ENCODE data around the gene VTCN1.
"Not testable (repeated sequence)": the region's sequence is repeated elsewhere in the genome, so short reads cannot be mapped to it uniquely, and the experiment has no call there.

VTCN1 gene

DNA sequence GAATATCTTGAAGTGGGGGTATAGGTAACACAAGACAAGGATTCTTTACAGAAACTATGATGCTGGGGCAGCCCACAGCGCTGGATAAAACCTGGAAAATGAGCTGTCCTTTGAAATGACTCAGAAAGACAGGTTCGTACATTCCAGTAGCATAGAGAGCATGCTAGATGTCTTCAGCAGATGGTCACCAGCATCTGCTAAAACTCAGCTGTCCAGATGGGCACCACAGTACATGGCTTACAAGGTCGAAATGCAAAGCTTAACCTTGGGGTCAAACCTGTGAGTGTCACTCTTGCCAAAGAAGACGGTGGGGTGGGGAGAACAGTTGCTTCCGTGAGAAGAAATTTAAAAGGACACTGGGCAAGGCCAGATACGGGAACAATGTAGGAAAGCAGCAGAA, 47.9 kb downstream of the VTCN1 start:
- DNase-seq = no peak

DNA sequence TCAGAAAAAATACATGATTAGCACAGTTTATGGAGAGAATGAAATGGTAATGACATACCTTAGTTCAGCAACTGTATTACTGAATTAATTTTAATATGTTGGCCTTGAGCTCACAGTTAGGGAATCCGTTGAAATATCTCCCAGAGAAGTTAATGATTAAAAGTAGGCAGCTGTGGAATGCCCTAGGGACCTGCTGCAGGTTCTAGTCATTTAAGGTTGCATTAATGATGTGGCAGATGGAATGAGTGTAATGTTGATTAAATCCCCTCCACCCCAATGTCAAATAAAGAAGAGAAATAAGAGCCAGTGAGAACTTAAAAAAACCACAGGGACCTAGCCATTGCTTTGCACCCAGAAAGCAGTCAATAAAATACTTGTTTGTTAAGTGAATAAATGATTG, 48.8 kb downstream of the VTCN1 start:
- DNase-seq = no peak

- not testable (repeated sequence) for DNase-seq
Observed at GRCh38 chr1:117151305-117151704, 59.4 kb downstream of the VTCN1 start.

GRCh38 chr1:117150316-117150715, 60.4 kb downstream of the VTCN1 start:
- no peak for DNase-seq

DNA sequence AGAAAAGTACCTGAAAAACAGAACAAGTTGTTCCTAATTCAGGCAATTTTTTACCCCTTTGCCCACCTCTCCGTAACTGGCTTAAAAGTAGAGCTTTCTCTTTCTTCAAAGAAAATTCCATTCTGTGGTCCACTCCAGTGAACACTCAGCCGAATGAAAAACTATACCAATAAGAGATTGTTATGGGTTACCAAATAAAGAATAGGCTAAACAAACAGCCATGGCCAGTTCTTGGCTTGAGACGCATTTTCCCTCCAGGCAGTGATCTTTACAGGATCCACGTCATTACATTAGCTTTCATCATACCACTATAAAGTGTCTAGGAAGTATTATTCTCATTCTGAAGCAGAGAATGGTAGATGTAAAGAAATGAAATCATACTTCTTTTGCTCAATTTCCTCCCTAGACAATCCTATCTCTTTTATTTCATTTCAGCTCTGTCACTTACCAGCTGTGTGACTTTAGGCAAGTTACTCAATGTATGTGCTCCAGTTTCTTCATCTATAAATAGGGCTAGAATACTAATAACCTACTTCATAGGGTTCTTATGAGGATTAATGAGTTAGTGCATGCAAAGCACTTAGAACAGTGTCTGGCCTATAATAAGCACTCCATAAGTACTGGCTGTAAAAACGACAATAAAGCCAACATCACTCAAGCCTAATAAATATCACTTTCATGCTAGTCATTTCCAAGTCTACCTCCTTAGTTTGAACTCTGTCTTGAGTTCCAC, 62.7 kb downstream of the VTCN1 start:
- no peak for DNase-seq

DNA sequence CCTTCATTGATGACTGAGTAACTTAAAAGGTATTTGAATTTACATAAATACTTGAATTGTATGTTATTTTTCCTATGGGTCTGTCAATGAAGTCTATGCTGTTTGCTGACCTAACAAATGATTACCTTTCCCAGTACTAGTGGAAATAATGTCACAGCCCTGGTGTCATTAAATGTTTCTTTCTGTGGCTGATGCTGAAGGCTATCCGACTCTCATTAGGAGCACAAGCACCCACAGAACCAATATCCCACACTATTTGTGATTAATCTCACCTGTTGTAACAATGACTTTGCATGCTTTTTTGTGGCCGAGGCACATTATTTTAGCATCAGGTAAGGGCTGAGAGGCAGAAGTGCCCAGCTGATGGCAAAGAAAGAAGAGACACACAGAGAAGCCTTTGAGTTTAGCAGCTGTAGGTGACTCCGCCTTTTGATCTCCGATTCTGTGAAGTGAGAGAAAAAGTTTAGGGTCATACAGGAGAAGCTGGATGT, 63.3 kb downstream of the VTCN1 start:
- DNase-seq = no peak

- no peak for DNase-seq
Observed at GRCh38 chr1:117146575-117147340, 64.0 kb downstream of the VTCN1 start.

- DNase-seq = no peak
Observed at GRCh38 chr1:117146072-117146471, 64.7 kb downstream of the VTCN1 start.

GRCh38 chr1:117143871-117144270, 66.9 kb downstream of the VTCN1 start:
- DNase-seq = no peak

DNA sequence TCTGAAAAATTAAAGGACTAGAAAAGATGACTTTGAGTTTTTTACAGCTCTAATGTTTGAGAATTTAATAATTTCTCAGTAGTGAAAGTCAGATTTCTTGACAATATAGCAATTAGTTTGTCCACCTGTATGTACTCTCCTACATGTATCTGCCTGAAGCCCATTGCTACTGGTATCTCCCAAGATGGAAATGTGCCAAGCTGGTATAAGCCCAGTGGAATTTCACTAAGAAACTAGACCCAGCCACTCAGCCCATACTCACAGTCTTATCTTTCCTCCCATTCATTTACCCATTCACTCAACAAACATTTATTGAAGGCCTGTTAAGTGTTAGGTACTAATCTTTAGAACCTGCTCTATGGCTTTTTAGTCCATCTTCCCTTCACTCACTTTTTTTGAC, 67.6 kb downstream of the VTCN1 start:
- no peak for DNase-seq

DNA sequence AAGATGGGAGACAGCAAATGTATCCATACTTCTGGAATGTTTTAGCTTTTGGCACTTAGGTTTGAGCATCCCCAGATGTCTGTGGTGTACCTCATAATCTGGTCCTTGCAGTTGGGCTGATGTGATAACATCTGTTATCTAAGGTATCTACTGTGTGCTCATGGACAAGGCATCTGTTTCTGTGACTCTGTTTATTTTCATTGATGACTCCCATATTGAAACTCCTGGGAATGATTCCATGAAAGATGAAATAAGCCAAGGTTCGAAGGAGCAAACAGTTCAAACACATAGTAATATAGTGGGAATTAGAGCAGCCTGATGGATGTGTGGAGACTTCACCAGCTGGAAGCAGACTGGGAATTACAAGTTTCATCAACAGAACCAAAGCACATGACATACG, 68.5 kb downstream of the VTCN1 start:
- no peak for DNase-seq

- no peak for DNase-seq
Observed at GRCh38 chr1:117138561-117138960, 72.2 kb downstream of the VTCN1 start.

- DNase-seq = no peak
Observed at GRCh38 chr1:117138106-117138505, 72.6 kb downstream of the VTCN1 start.

DNA sequence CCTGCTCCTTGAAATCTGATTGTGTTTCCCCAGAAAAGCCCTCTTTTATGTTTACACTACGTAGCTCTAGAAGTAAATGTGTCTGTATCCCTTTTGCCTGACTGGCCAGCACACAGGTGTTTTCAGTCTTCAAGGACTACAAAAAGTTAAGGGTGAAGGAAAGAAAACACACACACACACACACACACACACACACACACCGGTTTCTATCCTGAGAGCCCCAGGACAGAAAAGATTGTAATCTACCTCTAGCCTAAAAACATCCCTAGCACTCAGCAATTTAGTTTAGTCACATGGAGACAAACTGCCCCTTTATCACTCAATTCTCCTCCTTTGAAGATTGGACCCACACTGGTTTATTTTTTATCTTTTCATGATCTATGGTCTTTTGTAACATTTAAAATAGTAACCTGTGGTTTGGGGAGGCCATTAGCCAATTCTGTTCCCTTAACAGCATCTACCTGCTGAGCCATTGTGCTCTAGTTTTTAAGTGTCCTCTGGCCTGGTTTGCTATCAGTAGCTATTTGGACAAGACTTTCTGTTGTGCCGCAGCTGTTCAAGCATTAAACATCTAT, 73.4 kb downstream of the VTCN1 start:
- no peak for DNase-seq

DNA sequence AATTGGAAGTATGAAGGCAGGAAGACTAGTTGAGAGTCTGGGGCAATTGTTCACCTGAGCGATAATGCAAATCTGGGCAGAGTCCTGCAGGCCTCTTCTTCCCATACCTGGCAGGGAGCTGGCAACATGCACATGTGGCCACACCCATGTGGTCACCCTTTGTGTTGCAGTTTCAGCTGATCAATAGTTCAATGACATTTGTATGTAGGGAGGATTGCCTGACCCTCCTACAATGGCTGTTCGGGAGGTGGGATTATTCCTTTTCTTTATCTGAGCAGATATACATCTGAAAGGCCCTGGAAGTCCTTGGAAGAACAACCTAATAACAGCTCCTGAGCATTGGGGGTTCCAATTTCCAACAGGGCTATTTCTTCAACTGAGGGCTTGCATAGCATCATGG, 74.0 kb downstream of the VTCN1 start:
- DNase-seq = no peak

DNA sequence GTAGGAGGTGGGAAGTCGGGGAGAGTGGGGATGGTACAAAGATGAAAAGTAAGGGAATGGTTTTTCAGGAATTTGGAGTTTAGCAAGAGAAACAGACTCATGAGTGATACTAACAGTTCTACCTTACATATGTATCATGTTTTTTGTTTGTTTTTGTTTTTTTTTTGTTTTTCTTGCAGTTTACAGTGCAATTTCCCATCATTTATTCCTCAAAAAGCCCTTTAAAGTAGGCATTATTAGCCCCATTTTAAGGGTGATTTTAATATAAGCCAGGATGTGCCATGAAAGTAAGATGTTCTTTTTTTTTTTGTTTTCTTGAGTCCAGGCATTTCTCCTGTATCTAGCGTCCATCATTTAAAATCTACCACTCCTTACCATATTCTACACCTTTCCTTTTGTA, 75.4 kb downstream of the VTCN1 start:
- no peak for DNase-seq

DNA sequence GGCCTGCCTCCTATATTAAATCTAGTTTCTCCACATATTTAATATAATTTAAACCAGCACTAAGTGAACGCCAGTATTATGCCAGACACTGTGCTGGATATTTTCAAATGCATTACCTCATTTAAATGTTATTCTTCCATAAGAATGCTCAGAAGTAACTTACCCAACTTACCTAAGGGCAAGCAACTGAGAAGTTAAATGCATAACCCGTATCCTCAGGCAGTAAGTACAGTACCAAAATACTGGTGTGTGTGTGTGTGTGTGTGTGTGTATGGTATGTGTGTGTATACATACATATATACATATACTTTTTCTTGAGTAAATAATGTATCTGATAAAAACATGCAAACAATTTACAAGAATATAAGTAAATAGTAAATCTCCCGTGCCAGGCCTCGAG, 80.2 kb downstream of the VTCN1 start:
- no peak for DNase-seq

DNA sequence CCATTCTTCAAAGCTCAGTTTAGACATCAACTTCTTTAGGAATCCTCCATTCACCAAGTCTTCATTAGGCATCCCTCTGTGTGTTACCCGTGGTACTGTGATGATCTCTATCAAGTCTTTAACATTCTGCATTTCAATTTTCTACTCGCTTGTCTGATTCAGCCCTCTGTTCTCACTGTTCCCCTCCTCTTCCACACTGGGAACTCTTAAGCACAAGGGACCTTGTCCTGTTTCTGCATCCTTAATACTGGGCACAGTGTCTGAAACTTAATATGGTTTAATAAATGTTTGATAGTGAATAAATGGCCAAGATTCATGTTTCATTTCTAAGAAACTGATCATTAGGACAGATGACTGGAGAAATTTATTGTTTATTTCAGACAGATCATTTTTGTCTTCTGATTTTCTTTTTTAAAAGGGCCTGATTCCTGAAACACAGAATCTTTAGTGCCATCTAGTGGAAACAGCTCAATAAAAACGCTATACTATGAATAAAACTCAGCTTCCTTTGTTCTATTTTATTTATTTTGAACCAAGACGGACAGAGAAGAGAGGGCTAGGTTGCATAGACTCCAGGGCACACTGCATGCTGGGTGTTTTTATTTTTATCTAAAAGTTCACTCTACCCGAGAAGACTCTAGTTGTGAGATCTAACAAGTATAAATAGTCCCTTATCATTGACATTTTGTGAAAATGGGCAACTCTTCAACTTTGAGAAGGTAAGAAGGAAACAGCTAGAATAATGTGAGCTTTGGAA, 82.2 kb downstream of the VTCN1 start:
- DNase-seq = peak; percentile 45

DNA sequence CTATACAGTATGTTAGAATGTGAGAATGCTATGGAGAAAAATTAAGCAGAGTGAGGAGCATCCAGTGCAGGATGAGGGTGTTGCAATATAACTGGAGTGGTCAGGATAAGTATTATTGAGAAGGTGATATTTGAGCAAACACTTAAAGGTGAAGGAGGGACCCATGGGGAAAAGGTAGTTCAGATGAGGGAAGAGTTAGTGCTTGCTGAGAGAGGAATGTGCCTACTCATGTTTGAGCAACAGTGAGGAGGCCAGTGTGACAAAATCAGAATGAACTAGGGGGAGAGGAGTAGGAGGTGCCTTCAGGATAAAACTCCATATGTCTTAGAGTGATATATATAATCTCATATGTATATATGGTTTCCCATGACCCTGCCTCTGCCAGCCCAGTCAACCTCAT, 82.9 kb downstream of the VTCN1 start:
- DNase-seq = no peak

GRCh38 chr1:117124661-117125060, 86.1 kb downstream of the VTCN1 start:
- DNase-seq = no peak

DNA sequence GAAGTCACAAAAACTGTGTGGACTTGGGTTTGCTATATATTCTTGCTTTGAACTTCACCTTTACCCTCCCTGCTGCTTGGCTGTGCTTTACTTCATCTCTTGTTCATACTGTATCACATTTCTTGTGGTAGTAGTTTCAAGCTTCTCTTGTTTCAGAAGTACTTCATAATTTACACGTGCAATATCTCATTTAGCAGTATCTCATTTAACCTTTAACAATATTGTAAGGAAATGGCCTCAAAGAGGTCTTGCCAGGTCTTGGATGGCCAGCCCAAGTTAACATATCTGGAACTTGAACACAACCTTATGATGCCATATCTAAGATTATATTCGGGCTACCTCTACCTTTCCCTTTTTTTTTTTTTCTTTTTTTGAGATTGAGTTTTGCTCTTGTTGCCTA, 87.5 kb downstream of the VTCN1 start:
- DNase-seq = no peak

DNA sequence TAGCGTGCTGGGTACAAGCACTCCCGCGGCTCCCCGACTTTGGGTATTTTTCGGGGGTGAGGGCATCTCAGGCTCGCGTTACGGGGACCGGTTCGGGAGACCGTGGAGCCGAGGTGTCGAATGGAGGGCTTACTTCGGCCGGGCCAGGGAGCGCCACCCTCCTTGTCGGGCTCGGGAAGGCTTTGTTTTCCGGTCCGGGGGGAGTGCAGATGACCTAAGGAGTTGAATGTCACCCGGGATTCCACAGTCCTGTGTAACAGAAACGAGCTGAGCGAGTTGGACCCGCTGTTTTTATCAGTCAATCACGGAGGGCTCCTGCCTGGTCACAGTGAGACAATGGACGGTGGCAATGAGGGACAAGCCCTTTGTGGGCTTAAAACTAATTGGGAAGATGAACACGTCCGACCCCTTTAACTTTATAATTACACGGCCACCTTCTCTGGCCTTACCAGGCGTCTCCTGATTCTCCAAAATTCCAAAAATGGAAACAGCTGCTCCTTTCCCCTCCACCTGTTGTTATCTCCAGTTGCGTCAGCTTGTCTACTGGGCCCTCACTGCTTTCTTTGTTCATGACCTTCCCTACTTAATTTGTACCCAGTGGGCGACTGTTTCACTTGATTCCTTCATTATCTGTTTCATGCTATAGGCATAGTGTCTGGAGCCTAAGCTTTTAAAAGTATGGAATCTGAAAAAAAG, 88.2 kb downstream of the VTCN1 start:
- DNase-seq = no peak
